SK-MEL-5 (cell line): Measurements from ENCODE around the gene HOTAIR. TPM values are rescaled to one million over a fixed set of nuclear protein-coding genes. Genes with fewer than 3 reads are reported as not detected.

Experiments
- DNase-seq: peaks from one replicate; pipeline ENCODE4 v3.0.0-alpha.2; 2016; ENCODE audit warnings: low read depth, low spot score
- in situ Hi-C: cut with HindIII; loops from 2 replicates; pipeline ENCODE4 v1.10.0; 2016; ENCODE audit warnings: low sequenced_read_pairs, high pct_unique_total_duplicates, low pct_unique_long_range_greater_than_20kb
- total RNA-seq: library from RNA; depleted of rRNA; stranded (reverse); fragments of >200 nt; shearing (Covaris generic); gene quantifications from 2 replicates; pipeline ENCODE4 v1.2.3, GENCODE V29; 2014

HOTAIR gene
- total RNA-seq, 1 experiment from 2014 or later = not detected

DNA sequence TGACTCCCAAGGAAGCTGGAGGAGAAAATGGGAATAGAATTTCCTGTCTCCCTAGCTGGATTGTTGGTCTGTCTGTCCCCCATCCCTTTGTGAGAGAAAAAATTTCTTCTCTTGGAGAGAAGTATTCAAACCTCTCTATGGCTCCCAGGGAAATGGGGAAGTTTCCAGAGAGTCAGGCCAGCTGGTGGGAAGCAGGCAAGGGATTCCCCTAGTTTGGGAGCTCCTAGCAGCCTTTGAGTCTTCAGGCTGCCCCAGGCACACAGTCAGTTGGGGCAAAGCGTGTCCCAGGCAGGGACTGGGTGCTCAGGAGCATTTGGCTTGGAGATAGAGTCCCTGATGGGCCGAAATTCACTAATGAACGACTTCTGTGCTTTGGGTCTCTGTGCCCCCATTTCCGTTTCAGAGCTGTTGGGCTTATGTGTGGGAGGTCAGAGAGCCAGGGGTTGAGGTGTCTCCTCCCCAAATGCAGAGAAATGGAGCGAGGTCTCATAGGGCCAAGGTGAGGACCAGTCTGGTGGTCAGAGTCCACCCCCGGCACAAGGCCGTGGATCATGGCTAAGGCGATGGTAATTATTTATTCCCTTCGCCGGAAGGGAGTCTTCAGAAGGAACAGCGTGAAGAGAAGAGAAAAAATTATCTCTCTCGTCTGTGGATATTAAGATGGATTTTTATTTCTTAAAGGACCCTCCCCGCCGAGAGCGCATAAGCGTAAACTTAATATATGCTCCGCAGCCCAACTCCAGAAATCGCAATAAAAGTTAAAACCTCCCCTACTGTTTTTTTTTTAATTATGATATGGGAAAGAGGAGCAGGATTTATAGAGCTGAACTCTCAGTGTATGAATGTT is 18.6 kb upstream of the HOTAIR start:
- no peak for DNase-seq
- in situ Hi-C loops = no loop called here

DNA sequence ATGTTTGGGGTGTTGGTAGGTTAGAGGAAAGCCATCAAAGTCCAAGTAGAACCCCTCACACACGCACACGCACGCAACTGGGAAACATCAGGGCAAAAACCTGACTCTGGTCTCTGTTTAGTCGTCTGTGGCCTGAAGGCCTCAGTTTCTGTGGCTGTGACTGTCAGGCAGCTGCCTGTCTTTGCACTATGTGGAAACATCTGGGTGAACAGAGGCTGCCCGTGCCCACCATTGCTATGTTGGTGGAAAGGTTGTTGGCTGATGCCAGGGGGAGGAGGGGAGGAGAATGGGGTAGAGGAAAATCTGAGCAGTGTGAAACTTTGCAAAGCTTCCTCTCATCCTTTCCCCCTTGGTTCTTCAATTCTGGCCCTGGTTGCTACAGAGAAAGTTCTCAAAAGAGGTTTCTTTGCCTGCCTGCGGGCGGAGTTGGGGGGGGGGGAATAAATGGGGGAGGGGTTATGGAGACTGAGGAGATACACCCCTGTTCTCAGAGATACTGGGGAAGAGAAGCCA is 17.7 kb upstream of the HOTAIR start:
- in situ Hi-C loops = no loop called here
- DNase-seq = no peak

DNA sequence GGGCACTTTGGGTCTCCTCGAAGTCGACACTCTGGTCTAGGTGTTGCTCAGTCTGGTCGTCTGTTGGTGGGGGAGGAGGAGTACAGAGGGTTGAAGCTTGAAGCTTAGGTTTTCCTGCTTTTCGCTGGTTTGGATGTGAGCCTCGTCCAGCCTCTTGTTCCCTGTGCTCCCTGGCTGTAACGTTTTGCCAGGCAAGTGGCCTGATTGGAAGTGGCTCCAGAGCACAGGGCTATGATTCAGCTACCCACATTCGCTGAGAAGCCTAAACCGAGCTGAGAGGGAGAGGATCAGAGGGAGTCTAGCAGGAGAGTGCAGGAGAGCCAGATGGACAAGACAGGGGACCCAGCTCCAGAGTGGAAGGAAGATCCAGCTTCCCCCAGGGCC is 16.3 kb upstream of the HOTAIR start:
- DNase-seq = no peak
- in situ Hi-C loops = no loop called here

DNA sequence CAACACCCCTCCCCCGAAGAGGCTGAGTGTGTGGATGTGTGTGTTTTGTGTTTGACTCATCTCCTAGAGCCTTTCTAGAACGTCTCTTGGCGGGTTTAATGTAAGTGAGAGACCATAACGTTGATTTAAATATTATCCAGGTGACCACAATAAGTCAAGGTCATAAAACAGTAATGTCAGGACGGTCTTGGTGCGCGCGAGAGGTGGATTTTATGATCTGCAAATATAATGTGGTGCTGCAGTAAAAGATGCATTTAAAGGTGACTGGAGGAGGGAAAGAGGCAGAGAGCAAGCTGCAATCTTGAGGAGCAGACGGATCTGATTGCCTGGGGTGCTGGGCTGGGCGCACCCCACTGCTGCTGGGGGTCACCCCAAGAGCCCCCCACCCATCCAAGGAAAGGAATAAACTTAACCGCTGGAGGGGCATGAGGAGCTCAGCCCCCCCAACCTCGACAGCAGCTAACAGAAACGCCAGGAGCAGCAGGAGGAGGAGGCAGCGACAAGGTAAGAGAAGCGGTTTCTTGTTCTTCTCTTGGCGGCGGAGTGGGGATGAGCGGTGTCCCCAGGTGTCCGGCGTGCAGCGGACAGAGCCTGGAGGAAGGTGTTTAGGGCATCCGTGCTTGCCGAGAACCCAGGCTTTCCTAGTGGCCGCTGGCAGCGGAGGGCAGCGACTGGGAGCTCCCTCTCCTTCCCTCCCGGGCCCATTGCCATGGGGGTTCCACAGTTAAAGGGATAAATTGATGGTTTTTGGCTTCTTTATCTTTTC is 15.7 kb upstream of the HOTAIR start:
- in situ Hi-C loops = no loop called here
- DNase-seq = no peak

DNA sequence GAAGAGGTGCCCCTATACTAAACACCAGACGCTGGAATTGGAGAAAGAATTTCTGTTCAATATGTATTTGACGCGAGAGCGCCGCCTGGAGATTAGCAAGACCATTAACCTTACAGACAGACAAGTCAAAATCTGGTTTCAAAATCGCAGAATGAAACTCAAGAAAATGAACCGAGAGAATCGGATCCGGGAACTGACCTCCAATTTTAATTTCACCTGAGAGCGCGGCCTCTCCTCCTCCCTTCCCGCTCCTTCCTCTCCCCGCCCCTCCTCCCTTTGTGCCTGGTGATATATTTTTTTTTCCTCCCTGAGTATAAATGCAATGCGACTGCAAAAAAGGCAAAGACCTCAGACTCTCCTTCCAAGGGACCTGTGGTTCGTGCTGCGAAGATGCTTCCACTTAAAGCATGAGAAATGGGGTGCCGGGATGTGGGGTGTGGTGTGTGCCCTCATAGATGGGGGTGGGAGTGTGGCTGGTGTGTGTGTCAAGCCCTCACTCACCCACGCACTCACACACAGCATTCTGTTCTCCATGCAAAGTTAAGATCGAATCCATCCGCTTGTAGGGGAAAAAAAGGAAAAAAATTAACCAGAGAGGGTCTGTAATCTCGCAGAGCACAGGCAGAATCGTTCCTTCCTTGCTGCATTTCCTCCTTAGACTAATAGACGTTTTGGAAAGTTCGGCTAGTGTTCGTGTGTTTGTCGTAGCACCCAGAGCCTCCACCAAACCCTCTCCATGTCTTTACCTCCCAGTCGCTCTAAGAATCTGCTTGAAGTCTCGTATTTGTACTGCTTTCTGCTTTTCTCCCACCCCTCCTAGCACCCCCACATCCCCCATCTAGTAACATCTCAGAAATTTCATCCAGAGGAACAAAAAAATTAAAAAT is 14.7 kb upstream of the HOTAIR start:
- DNase-seq = peak; percentile 77
- in situ Hi-C loops = no loop called here

DNA sequence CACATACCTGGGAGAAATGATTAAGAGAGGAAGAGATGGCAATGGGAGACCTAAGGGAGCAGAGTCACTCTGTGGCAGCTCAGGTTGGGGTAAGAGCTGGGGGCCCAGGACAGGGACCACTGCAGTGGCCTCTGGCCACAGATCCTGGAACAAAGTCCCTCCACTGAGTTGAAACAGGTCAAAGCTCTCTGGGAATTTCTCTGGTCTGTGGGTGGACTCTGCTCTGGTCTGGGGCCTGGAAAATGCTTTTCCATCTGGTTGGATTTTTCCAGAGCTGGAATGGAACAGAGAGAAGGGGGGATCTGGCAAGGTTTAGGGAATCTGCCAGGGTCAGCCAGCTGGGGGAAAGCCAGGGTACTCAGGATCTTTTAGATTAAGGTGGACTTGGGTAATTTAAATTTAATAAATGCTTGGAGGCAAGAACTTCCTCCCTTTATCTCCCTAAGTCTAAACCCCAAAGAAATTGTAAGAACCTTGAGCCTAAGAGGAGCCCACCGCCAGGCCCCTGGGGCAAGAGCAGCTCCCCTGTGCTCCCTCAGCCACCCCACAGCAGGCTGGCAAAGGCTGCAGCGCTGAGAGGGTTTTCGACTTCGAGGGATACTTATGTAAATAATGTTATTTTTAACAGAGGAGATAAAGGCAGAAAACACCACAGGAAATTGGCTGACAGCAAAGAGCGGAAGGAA is 13.9 kb upstream of the HOTAIR start:
- no peak for DNase-seq
- in situ Hi-C loops = no loop called here

DNA sequence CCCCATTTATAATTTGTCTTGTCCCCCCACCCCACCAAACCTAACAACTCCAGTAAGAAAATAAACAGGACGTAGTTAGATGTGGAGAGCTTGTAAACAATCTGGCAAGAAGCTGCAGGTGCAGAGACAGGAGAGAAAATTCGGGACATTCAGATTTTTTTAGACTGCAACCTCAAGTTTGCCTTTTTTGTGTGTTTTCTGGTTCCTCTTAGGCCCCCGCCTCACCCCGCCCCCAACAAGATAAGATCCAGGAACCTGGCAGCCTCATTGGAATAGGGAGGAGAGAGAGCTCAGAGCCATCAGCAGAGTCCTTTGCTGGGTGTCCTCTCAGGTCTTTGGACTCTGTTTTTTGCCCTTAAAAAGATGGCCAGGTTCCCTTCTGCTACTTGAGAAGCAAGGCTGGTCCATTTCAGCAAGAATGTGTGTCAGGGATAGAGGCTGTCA is 13.1 kb upstream of the HOTAIR start:
- no peak for DNase-seq
- in situ Hi-C loops = no loop called here

DNA sequence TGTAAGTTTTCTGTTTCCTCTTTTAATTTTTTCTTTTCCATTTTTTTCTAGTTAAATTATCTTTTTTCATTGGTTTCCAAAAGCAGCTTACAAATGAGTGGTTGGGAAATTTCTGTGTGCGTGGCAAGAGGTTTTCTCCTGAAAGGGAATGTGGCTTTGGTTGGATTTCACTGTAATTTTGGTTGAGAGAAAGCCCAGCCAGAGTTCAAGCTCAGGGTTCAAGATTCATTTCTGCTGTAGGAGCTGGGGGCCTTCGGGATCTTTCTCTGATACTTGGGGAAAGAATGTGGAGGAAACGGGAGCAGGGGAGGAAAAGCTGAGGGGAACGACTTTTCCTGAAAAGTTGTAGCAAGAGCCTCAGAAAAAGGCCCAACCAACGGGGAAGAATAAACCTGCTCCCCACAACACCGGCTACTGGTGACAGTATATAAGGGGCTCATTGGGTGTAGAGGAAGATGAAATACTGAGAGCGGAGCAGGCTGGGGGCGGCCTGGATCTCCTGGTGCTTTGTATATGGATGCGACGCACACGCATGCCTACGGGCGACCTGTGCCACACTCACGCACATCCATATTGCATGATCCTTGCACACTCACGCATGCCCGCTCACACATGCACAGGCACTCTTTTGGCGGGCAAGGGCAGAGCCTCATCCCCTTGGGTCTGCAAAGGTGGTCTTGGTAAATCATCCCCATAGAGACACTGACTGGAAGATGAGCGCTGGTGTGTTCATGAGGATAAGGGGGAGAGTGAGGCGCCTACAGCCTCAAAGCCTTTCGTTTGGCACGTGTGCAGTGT is 12.1 kb upstream of the HOTAIR start:
- in situ Hi-C loops = no loop called here
- no peak for DNase-seq

DNA sequence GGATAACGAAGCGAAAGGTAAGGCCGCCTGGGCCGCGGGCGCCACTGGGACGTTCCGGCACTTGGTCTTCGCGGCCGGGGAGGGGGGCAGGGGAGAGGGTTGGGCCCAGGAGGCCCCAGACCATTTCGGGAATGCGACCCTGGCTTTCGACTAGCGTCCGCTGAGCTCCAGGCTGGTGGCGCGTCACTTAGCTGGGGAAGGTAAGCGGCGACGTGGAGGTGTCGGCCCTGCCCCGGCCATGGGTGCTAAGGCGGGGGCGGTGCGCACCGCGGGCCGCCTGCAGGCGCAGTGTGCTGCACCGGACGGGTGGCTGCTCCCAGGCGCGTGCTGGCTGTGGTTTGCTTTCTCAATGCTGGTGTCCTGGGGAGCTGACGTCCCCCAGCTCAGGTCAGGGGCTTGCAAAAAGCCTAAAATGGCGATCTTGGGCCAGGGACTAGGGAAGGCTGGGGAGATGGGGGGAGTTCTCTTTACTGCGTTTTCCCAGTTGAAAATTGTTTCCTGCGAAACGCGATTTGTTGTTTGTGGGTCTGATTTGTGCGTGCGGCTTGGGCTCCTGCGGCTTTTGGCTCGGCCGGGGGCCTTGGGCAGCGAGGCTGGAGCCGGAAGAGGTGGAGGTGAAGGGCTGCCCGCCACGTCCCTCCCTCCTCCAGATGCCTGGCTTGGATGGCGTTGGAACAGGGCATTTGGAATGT is 11.4 kb upstream of the HOTAIR start:
- in situ Hi-C loops = no loop called here
- no peak for DNase-seq

DNA sequence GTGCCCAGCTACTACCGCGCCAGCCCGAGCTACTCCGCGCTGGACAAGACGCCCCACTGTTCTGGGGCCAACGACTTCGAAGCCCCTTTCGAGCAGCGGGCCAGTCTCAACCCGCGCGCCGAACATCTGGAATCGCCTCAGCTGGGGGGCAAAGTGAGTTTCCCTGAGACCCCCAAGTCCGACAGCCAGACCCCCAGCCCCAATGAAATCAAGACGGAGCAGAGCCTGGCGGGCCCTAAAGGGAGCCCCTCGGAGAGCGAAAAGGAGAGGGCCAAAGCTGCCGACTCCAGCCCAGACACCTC is 10.9 kb upstream of the HOTAIR start:
- in situ Hi-C loops = no loop called here
- DNase-seq = no peak

DNA sequence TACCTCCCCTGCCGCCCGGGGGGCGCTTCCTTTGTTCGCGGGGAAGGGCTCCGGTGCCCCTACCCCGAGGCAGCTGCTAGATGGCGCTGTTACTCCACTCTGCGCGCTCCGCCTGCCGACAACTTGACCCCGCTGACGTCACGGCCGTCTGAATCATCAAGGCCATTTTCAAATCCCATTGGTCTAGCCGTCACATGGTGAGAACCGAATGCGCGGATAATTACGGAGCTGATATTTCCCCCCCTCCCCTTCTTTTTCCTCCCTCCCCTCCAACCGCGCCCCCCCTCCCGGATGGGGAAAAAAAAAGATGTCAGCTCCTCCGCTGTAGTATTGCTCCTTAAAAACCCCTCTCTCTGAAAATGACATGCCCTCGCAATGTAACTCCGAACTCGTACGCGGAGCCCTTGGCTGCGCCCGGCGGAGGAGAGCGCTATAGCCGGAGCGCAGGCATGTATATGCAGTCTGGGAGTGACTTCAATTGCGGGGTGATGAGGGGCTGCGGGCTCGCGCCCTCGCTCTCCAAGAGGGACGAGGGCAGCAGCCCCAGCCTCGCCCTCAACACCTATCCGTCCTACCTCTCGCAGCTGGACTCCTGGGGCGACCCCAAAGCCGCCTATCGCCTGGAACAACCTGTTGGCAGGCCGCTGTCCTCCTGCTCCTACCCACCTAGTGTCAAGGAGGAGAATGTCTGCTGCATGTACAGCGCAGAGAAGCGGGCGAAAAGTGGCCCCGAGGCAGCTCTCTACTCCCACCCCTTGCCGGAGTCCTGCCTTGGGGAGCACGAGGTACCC is 10.3 kb upstream of the HOTAIR start, which contains the start of gene HOXC10:
TSS of gene HOXC10 (plus strand) at position 246 of the 791 bp plus-strand sequence. CDS start at position 360, 114 bp downstream.
- in situ Hi-C loops = no loop called here
- peak; percentile 96 for DNase-seq

DNA sequence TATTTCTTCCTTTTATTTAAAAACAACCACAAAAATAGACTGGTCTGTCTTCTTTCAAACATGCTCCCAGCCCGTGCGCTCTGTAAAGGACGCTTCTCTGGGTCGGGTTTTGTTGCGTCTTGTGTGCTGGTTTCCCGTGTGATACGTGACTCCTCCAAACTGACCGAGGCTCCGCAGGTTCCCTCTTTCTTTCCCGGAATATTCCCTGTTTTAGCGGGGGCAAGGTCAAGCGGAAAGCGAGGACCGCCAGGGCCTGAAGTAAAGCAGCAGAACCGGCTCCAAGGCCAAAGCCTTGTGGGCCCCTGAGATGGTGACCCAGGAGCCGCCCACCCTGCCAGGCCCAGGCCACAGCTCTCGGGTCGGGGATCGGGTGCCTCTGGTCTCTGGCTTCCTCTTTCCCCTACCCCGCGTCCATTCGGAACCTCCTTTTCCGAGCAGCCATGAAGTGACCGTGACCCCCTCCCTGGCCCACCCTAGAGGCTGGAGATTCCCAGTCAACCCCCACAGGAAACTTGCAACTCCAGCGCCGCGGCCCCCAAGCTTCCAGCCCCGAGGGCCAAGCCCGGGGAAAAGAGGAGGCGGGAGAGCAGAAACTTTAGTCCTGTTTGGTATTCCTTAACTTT is 9.3 kb upstream of the HOTAIR start:
- DNase-seq = no peak
- in situ Hi-C loops = no loop called here

DNA sequence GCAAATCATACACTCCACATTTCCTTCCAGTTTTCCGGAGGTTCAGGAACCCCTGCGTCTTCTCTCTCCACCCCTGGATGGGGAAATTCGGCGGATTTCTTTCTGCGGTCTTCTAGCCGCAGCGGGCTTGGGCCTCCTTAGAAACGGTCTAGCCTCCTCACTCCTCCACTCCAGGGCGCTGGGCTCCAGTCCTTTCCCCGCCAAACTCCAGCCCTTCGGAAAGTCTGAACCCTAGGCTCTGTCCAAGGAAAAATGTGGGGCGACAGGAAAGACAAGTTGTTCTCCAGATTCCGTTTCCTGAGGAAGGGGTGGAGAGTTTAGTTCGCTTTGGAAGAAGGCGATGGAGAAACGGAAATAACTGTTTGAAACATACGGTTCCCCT is 8.8 kb upstream of the HOTAIR start:
- no peak for DNase-seq
- in situ Hi-C loops = no loop called here

DNA sequence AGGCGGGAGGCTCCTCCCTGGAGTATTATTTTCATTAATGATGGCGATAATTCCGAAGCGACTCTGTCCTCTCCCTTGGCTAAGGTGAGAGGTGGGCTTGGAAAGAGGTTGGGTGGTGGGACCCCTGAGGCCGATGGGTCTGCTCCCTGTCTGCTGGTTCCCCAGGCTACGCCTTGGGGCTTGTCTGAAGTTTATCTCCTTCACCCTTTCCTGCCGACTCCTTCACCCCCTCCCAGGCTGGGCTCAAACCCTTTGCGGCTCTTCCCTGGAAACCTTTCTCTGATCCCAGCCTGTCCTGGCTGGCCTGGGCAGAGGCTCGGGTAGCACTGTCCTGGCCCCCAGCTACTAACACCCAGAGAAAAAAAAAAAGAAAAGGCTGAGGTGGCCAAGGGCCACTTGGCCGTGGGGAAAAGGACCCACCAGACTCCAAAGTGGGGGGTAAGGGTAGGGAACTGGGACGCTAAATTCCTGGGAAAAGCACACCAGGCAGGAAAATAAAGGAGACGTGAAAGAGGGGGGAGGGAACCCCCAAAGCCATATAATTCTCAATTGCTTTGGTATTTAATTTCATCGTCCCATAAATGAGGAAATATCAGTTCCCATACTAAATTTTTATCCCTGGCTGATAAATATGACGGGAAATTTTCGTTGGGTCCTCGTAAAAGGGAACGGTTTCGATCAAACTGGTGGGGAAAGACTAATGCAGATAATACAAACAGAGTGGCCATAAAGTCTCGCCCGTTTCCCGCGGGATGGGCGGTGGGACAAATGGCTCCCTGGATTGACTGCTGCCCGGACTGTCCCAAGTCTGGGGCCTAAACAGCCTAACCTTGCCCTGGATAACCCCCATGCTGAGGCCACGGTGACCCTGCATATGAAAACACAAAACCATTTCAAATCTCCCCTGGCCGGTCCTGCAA is 8.2 kb upstream of the HOTAIR start:
- DNase-seq = no peak

More for the DNA sequence above, 8.2 kb upstream of the HOTAIR start:
- in situ Hi-C loops = no loop called here
